ENCODE measurements around the gene GFOD1. TPM values are rescaled to one million over a fixed set of nuclear protein-coding genes. Genes with fewer than 3 reads are reported as not detected.

The GFOD1 gene
- total and polyA plus RNA-seq, 7 donors: 2.3 to 18.3 (median 13.3) TPM

GRCh38 chr6:13427316-13427715 lies 60.1 kb downstream of the GFOD1 start:
- Histone ChIP-seq H3K4me3 (no peak overlapping the region), H3K27me3 (no peaks in the 10 kb centered on the region), H3K4me1 (peaks cover 0 to 52% (median 32%) of the 10 kb centered on the region in 4 donors), H3K9me3 (no peaks in the 10 kb centered on the region), H3K36me3 (no peaks in the 10 kb centered on the region), H3K27ac (peak overlapping the region in 2 of 4 donors; percentile 34 to 48)
- DNase-seq: no peak
- WGBS, 2 donors: 79 to 89% methylated on average over 8 of the region's 8 CpGs
- intact Hi-C loops (cut with DNase I): loop anchor here (5.0 kb wide), 1 partner anchor 60 kb away; the partner anchor contains the start of gene GFOD1
- TF ChIP-seq EP300 (IDR thresholded peaks at IDR 0.05): no peak
- TF ChIP-seq POLR2A (IDR thresholded peaks at IDR 0.05): no peak
- no peak for TF ChIP-seq POLR2AphosphoS5 (IDR thresholded peaks at IDR 0.05)
- no peak for TF ChIP-seq CTCF (IDR thresholded peaks at IDR 0.05)

- WGBS, 2 donors: 90 to 93% methylated on average over 22 of the region's 22 CpGs
- DNase-seq: no peak
- Histone ChIP-seq H3K4me1 (peaks cover 0 to 62% (median 43%) of the 10 kb centered on the region in 4 donors), H3K9me3 (no peaks in the 10 kb centered on the region), H3K36me3 (no peaks in the 10 kb centered on the region), H3K27me3 (no peaks in the 10 kb centered on the region), H3K4me3 (no peak overlapping the region), H3K27ac (peak overlapping the region; percentile 55 to 68 (median 65))
- intact Hi-C loops (cut with DNase I): loop anchor here (5.0 kb wide), 1 partner anchor 61 kb away; the partner anchor contains the start of gene GFOD1
- TF ChIP-seq EP300 (IDR thresholded peaks at IDR 0.05) (no peak), POLR2AphosphoS5 (IDR thresholded peaks at IDR 0.05) (no peak), CTCF (IDR thresholded peaks at IDR 0.05) (no peak), POLR2A (IDR thresholded peaks at IDR 0.05) (no peak)
These were observed 61.2 kb downstream of the GFOD1 start for GRCh38 chr6:13425943-13426931.

- TF ChIP-seq EP300 (IDR thresholded peaks at IDR 0.05) (peak in 1 of 4 donors; percentile 24), CTCF (IDR thresholded peaks at IDR 0.05) (no peak), POLR2AphosphoS5 (IDR thresholded peaks at IDR 0.05) (peak in 3 of 4 donors; percentile 41 to 67 (median 55))
- Histone ChIP-seq H3K27me3 (no peaks in the 10 kb centered on the region), H3K9me3 (no peaks in the 10 kb centered on the region), H3K4me1 (peaks cover 0 to 71% (median 50%) of the 10 kb centered on the region in 4 donors), H3K36me3 (no peaks in the 10 kb centered on the region), H3K4me3 (no peak overlapping the region), H3K27ac (peak overlapping the region; percentile 55 to 68 (median 65))
- peak; percentile 73 for DNase-seq
- WGBS, 2 donors: 58 to 67% methylated on average over 3 of the region's 3 CpGs
- intact Hi-C loops (cut with DNase I): loop anchor here (5.0 kb wide), 1 partner anchor 62 kb away; the partner anchor contains the start of gene GFOD1
These were observed 62.0 kb downstream of the GFOD1 start for GRCh38 chr6:13425270-13425873.

- H3K27ac ChIP-seq: peak overlapping the region; percentile 40 to 80 (median 77)
- H3K36me3 ChIP-seq: no peaks in the 10 kb centered on the region
- DNase-seq: no peak
- no peak overlapping the region for H3K4me3 ChIP-seq
- intact Hi-C loops (cut with DNase I): no loop called here
- no peaks in the 10 kb centered on the region for H3K9me3 ChIP-seq
- H3K27me3 ChIP-seq: no peaks in the 10 kb centered on the region
- WGBS, 2 donors: 81 to 95% methylated on average over 6 of the region's 6 CpGs
- TF ChIP-seq POLR2A (IDR thresholded peaks at IDR 0.05): no peak
- no peak for TF ChIP-seq EP300 (IDR thresholded peaks at IDR 0.05)
- no peak for TF ChIP-seq CTCF (IDR thresholded peaks at IDR 0.05)
- no peak for TF ChIP-seq POLR2AphosphoS5 (IDR thresholded peaks at IDR 0.05)
- peaks cover 0 to 70% (median 58%) of the 10 kb centered on the region in 4 donors for H3K4me1 ChIP-seq
These were observed 64.1 kb downstream of the GFOD1 start for GRCh38 chr6:13423252-13423651.

Measured in sigmoid colon (tissue), 7 donors.